Measurements from ENCODE around the gene HSFX2.
A peak's percentile ranks its signal among the peaks of the same experiment; 100 is the strongest.
"Not testable (repeated sequence)": the region's sequence is repeated elsewhere in the genome, so short reads cannot be mapped to it uniquely, and the experiment has no call there.

HSFX2 gene

GRCh38 chrX:149595214-149595613, at the start of gene HSFX2:
Gene HSFX2 (minus strand): TSS chrX:149595314. CDS start chrX:149594700, 614 bp downstream.
- DNase-seq: not testable (repeated sequence)

GRCh38 chrX:149643496-149643895, 48.4 kb upstream of the HSFX2 start:
- no peak for DNase-seq

GRCh38 chrX:149641835-149642234, 46.7 kb upstream of the HSFX2 start:
- DNase-seq: peak; percentile 60

- DNase-seq: no peak
These were observed 46.3 kb upstream of the HSFX2 start for GRCh38 chrX:149641432-149641831.

GRCh38 chrX:149639568-149639967, 44.5 kb upstream of the HSFX2 start:
- no peak for DNase-seq

GRCh38 chrX:149638860-149639259, 43.7 kb upstream of the HSFX2 start:
- peak; percentile 61 for DNase-seq

- DNase-seq: no peak
These were observed 38.4 kb upstream of the HSFX2 start for GRCh38 chrX:149633511-149633910.

- DNase-seq: peak; percentile 61
These were observed 36.4 kb upstream of the HSFX2 start, which contains the start of gene TMEM185A for GRCh38 chrX:149631234-149632165. Gene TMEM185A (minus strand): TSS chrX:149631792. CDS start chrX:149631580, 212 bp downstream.

GRCh38 chrX:149630681-149631233, 35.6 kb upstream of the HSFX2 start:
- peak; percentile 33 for DNase-seq

GRCh38 chrX:149629730-149630387, 34.7 kb upstream of the HSFX2 start:
- no peak for DNase-seq

GRCh38 chrX:149628768-149629167, 33.7 kb upstream of the HSFX2 start:
- no peak for DNase-seq

- DNase-seq: no peak
These were observed 33.2 kb upstream of the HSFX2 start for GRCh38 chrX:149628280-149628679.

GRCh38 chrX:149626829-149627228, 31.7 kb upstream of the HSFX2 start:
- DNase-seq: not testable (repeated sequence)

- not testable (repeated sequence) for DNase-seq
These were observed 24.5 kb upstream of the HSFX2 start for GRCh38 chrX:149619662-149620061.

GRCh38 chrX:149618871-149619270, 23.8 kb upstream of the HSFX2 start:
- no peak for DNase-seq

GRCh38 chrX:149611623-149612175, 16.6 kb upstream of the HSFX2 start:
- no peak for DNase-seq

- DNase-seq: no peak
These were observed 15.4 kb upstream of the HSFX2 start for GRCh38 chrX:149610511-149610910.

GRCh38 chrX:149607699-149608098, 12.6 kb upstream of the HSFX2 start:
- DNase-seq: no peak

- DNase-seq: peak; percentile 5
These were observed 10.3 kb upstream of the HSFX2 start for GRCh38 chrX:149605248-149605885.

- not testable (repeated sequence) for DNase-seq
These were observed 3.5 kb upstream of the HSFX2 start for GRCh38 chrX:149598603-149599002.

- DNase-seq: not testable (repeated sequence)
These were observed 829 bp upstream of the HSFX2 start for GRCh38 chrX:149595943-149596342.

- DNase-seq: not testable (repeated sequence)
These were observed 4.1 kb downstream of the HSFX2 start for GRCh38 chrX:149590993-149591392.

- DNase-seq: not testable (repeated sequence)
These were observed 7.8 kb downstream of the HSFX2 start, which contains the start of gene MAGEA9B for GRCh38 chrX:149587359-149587758. Gene MAGEA9B (minus strand): TSS chrX:149587459. CDS start chrX:149583179, 4,280 bp downstream.

All from fibroblast of skin of right biceps (primary cell).